KMS-11 (cell line): Measurements from ENCODE around the gene CACNA1E.

ENCODE experiments used
- H2AFZ ChIP-seq: fragments of 200-600 bp; sonication (generic); 2 replicates; pipeline ENCODE4 v1.6.1; 2016; ENCODE audit warnings: antibody characterized with exemption, mixed run types, low read depth
- H3K27ac ChIP-seq: fragments of 200-600 bp; sonication (generic); 2 replicates; pipeline ENCODE4 v1.6.1; 2016; ENCODE audit warnings: mild to moderate bottlenecking, mixed run types
- H3K27me3 ChIP-seq: fragments of 200-600 bp; sonication (generic); 2 replicates; pipeline ENCODE4 v1.6.1; 2017; ENCODE audit warnings: mild to moderate bottlenecking, low read depth, mixed run types, moderate library complexity; ENCODE audit not compliant: insufficient read depth
- H3K36me3 ChIP-seq: fragments of 200-600 bp; sonication (generic); 2 replicates; pipeline ENCODE4 v1.6.1; 2017; ENCODE audit warnings: mild to moderate bottlenecking, mixed run types; ENCODE audit not compliant: insufficient read depth
- H3K4me1 ChIP-seq: fragments of 200-600 bp; sonication (generic); 2 replicates; pipeline ENCODE4 v1.6.1; 2016; ENCODE audit warnings: mild to moderate bottlenecking, low read depth, mixed run types; ENCODE audit not compliant: poor library complexity, severe bottlenecking
- H3K4me2 ChIP-seq: fragments of 200-600 bp; sonication (generic); 2 replicates; pipeline ENCODE4 v1.7.0; 2016; ENCODE audit warnings: mild to moderate bottlenecking, mixed run types
- H3K4me3 ChIP-seq: fragments of 200-600 bp; sonication (generic); IDR thresholded peaks from 2 replicates; pipeline ENCODE4 v1.6.1; 2017; ENCODE audit warnings: low read depth, low read length, mixed read lengths; ENCODE audit not compliant: insufficient read depth
- H3K79me2 ChIP-seq: fragments of 200-600 bp; sonication (generic); 2 replicates; pipeline ENCODE4 v1.6.1; 2016; ENCODE audit warnings: low read depth, mixed run types; ENCODE audit not compliant: insufficient read depth
- H3K9ac ChIP-seq: fragments of 200-600 bp; sonication (generic); 2 replicates; pipeline ENCODE4 v1.6.1; 2016; ENCODE audit warnings: mild to moderate bottlenecking, mixed run types
- H4K20me1 ChIP-seq: fragments of 200-600 bp; sonication (generic); 2 replicates; pipeline ENCODE4 v1.6.1; 2016; ENCODE audit warnings: mild to moderate bottlenecking, mixed run types; ENCODE audit not compliant: insufficient read depth
- TF ChIP-seq, protein P1 (sequence below): fragments of 200-600 bp; sonication (generic); conservative IDR thresholded peaks from 2 replicates; pipeline ENCODE4 v1.6.1; 2017; ENCODE audit warnings: low read depth, mild to moderate bottlenecking, antibody characterized with exemption, low read length, moderate library complexity, mixed read lengths

CACNA1E gene

DNA sequence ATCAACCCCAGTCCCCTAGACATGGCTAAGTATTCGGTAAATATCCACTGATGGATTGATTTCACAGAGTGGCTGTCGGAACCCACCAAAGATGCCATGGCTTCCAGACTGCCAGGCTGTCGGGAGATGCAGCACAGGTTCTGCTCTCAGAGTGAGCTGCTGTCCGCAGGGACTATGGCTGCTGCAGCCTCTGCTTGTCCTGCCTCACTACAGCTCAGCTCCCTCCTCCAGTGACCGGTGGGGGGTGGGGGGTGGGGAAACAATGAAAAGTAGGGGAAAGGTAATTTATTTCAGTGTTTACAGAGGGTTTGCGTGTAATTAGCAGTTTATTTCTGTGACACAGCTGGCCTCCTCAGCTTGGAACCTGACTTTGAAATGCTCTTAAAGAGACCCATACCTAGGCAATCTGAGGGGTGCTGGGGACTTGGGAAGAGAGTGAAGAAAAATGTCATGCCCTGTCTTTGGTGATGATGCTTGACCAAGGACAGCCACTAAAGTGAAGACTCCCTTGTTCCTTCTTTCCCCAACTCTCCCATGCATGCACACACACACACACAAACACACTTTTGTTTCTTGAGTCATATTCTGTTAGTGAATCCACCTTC lies 109.0 kb downstream of the CACNA1E start:
- Histone ChIP-seq H3K4me2 (no peak overlapping the region), H3K4me1 (no peaks in the 10 kb centered on the region), H3K36me3 (no peaks in the 10 kb centered on the region), H3K4me3 (no peak overlapping the region), H3K27me3 (no peaks in the 10 kb centered on the region), H4K20me1 (no peaks in the 10 kb centered on the region), H3K9ac (no peak overlapping the region), H3K79me2 (no peaks in the 10 kb centered on the region), H3K27ac (no peak overlapping the region), H2AFZ (no peak overlapping the region)
- TF ChIP-seq, protein P1, sequence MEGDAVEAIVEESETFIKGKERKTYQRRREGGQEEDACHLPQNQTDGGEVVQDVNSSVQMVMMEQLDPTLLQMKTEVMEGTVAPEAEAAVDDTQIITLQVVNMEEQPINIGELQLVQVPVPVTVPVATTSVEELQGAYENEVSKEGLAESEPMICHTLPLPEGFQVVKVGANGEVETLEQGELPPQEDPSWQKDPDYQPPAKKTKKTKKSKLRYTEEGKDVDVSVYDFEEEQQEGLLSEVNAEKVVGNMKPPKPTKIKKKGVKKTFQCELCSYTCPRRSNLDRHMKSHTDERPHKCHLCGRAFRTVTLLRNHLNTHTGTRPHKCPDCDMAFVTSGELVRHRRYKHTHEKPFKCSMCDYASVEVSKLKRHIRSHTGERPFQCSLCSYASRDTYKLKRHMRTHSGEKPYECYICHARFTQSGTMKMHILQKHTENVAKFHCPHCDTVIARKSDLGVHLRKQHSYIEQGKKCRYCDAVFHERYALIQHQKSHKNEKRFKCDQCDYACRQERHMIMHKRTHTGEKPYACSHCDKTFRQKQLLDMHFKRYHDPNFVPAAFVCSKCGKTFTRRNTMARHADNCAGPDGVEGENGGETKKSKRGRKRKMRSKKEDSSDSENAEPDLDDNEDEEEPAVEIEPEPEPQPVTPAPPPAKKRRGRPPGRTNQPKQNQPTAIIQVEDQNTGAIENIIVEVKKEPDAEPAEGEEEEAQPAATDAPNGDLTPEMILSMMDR, result no peak

DNA sequence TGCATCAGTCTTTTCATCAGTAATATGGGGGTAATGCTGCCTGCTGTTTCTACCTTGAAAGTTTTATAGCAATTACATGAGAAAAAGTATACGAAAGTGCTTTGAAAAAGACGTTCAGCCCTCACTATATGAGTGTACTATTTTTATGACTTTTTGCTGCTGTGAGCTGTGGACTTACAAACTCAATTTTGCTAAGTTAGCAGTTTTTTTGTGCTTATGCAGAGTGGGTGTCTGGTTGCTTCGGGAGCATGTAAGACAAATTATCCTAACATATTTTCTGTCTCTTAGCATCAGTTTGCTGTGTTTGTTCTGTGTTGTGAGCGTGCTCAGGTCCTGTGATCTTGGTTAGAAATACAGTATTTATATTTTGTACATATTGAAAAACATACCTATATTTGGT lies 109.7 kb downstream of the CACNA1E start:
- Histone ChIP-seq H3K9ac (no peak overlapping the region), H3K36me3 (no peaks in the 10 kb centered on the region), H3K4me1 (no peaks in the 10 kb centered on the region), H3K4me2 (no peak overlapping the region), H3K79me2 (no peaks in the 10 kb centered on the region), H4K20me1 (no peaks in the 10 kb centered on the region), H3K4me3 (no peak overlapping the region), H3K27ac (no peak overlapping the region), H2AFZ (no peak overlapping the region), H3K27me3 (no peaks in the 10 kb centered on the region)
- TF ChIP-seq, protein P1, result no peak

DNA sequence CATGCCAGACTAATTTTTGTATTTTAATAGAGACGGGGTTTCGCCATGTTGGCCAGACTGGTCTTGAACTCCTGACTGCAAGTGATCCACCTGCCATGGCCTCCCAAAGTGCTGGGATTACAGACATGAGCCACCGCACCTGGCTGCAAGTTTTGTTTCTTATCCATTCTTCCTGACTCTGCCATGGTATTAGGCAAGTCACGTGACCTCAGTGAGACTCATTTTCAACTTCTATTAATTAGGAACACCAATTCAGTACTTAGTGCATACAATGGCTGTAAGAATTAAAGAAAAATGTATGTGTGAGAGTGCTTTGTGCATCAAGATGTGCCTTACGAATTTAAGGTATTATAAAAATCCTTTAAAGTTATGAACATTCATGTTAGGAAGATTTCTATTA lies 111.2 kb downstream of the CACNA1E start:
- Histone ChIP-seq H4K20me1 (no peaks in the 10 kb centered on the region), H2AFZ (no peak overlapping the region), H3K36me3 (no peaks in the 10 kb centered on the region), H3K9ac (no peak overlapping the region), H3K4me3 (no peak overlapping the region), H3K79me2 (no peaks in the 10 kb centered on the region), H3K27ac (no peak overlapping the region), H3K4me1 (no peaks in the 10 kb centered on the region), H3K4me2 (no peak overlapping the region), H3K27me3 (no peaks in the 10 kb centered on the region)
- TF ChIP-seq, protein P1, result no peak

DNA sequence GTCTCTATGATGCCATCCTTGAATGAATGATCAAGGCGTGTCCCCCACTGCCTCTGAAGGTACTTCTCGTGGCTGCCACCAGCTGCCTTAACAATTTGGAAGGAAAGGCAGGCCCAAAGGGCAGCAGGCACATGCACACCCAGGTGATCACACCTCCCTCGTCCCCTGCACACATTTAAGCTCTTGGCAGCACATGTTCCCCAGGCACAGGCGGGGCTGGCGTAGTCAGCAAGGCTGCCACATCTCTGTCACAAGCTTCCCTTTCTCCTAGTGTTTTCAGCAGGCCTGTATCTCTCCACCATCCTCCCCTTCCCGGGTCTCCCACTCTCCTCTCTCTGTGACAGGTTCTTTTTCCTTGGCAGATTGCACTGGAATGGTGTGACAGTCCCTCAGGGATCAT lies 111.9 kb downstream of the CACNA1E start:
- no peaks in the 10 kb centered on the region for H4K20me1 ChIP-seq
- no peak overlapping the region for H3K4me2 ChIP-seq
- no peak overlapping the region for H2AFZ ChIP-seq
- H3K9ac ChIP-seq, result no peak overlapping the region
- no peak overlapping the region for H3K27ac ChIP-seq
- no peaks in the 10 kb centered on the region for H3K36me3 ChIP-seq
- no peaks in the 10 kb centered on the region for H3K4me1 ChIP-seq
- no peak overlapping the region for H3K4me3 ChIP-seq
- H3K79me2 ChIP-seq, result no peaks in the 10 kb centered on the region
- TF ChIP-seq, protein P1, result no peak
- no peaks in the 10 kb centered on the region for H3K27me3 ChIP-seq
